ENCODE data around the gene TUBB4B.

TUBB4B gene

GRCh38 chr9:137240841-137241489 lies at the start of gene TUBB4B:
TUBB4B (plus strand) TSS chr9:137241287; CDS start chr9:137241361, 74 bp downstream.
- TF ChIP-seq, protein P1, sequence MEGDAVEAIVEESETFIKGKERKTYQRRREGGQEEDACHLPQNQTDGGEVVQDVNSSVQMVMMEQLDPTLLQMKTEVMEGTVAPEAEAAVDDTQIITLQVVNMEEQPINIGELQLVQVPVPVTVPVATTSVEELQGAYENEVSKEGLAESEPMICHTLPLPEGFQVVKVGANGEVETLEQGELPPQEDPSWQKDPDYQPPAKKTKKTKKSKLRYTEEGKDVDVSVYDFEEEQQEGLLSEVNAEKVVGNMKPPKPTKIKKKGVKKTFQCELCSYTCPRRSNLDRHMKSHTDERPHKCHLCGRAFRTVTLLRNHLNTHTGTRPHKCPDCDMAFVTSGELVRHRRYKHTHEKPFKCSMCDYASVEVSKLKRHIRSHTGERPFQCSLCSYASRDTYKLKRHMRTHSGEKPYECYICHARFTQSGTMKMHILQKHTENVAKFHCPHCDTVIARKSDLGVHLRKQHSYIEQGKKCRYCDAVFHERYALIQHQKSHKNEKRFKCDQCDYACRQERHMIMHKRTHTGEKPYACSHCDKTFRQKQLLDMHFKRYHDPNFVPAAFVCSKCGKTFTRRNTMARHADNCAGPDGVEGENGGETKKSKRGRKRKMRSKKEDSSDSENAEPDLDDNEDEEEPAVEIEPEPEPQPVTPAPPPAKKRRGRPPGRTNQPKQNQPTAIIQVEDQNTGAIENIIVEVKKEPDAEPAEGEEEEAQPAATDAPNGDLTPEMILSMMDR (IDR thresholded peaks at IDR 0.05; ENCODE audit: low read depth, low read length): no peak
- H3K4me3 ChIP-seq (ENCODE audit: low read depth, low read length): peak within 1 kb of the TSS; percentile 90

DNA sequence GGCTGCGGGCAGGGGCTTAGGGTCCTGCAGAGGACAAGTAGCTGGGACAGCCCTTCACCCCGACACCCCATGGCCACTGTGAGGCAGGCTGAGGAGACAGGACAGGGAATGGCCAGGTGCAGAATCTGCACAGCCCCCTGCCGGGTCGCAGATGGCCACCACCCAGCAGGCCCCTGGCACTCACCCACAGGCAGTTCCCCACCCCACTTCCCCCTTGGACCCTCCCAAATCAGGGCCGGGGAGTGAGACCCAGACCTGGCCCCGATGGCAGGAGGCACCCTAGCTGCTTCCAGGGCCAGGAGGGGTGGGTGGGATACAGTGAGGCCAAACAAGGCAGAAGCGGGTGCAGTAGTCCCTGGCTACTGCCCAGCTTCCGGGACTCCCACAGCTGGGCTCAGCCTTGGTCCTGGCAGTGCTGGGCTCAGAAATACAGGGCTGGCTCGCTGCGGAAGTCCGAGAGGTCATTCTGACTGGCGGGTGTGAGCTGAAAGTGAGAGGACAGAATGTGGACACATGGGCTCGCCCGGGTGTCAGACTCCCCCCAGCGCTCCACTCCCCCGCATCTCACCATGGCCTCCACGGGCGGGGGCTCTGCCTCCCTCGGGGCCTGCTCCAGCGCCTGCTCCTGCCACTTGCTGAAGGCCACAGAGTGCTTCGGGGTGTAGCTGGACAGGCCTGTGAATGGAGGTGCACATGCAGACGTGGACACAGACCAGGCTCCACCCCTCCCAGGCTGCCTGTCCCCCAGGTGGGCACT lies 49.2 kb upstream of the TUBB4B start:
- no peak overlapping the region for H3K4me3 ChIP-seq (ENCODE audit: low read depth, low read length)
- TF ChIP-seq, protein P1 (IDR thresholded peaks at IDR 0.05; ENCODE audit: low read depth, low read length): no peak

DNA sequence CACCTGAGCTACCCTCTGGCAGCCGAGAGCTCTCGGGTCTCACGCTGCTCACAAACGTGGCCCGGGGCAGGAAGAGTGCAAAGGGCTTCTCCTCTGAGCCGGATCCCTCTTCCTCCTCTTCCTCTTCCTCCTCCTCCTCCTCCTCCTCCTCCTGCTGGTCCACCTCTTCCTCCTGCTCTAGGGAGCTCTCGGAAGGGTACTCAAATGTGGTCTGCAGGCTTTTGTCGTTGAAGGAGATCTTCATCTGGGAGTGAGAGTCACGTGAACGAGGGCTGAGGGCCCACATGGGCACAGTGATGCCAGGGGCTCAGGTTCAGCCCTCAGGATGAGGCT lies 48.7 kb upstream of the TUBB4B start:
- TF ChIP-seq, protein P1 (IDR thresholded peaks at IDR 0.05; ENCODE audit: low read depth, low read length): no peak
- no peak overlapping the region for H3K4me3 ChIP-seq (ENCODE audit: low read depth, low read length)

DNA sequence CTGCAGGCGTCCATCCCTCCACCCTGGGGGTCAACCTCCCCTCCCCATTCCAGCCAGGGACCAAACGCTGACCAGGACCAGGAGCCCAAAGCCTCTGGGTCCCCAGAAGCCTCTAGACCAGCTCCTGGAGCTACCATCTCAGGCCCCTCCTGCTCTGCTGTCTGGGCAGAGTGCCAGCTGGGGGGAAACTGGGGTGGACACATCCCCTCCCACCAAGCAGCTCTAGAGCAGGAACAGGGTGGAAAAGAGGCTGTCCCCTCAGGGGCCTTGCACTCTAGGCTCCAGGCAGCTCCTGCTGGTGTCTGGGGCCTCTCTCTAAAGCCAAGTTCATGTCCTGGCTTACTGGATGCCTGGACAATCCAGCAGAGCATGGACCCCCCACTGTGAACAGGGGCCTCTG lies 48.2 kb upstream of the TUBB4B start:
- TF ChIP-seq, protein P1 (IDR thresholded peaks at IDR 0.05; ENCODE audit: low read depth, low read length): no peak
- H3K4me3 ChIP-seq (ENCODE audit: low read depth, low read length): no peak overlapping the region

GRCh38 chr9:137193771-137194170 lies 47.3 kb upstream of the TUBB4B start:
- H3K4me3 ChIP-seq (ENCODE audit: low read depth, low read length): no peak overlapping the region
- TF ChIP-seq, protein P1 (IDR thresholded peaks at IDR 0.05; ENCODE audit: low read depth, low read length): no peak

GRCh38 chr9:137194388-137194787 lies 46.7 kb upstream of the TUBB4B start:
- H3K4me3 ChIP-seq (ENCODE audit: low read depth, low read length): no peak overlapping the region

DNA sequence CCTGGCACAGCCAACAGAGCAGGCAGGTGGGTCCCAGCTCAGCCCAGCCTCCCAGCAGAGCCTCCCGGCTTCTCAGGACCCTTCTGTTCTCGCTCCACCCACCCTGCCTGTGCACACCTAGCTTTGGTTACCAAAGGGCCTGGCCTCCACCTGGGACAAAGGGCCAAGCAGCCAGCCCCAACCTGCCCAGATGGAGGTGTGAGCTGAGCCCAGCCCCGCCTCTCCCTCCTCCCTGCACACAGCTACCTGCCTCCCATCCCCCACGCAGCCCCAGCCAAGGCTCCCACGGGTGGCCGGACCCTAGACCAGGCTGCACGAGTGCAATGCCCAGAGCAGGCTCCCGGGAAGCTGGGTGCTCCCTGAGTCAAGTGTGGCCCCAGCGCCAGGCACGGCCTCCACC lies 46.2 kb upstream of the TUBB4B start:
- TF ChIP-seq, protein P1 (IDR thresholded peaks at IDR 0.05; ENCODE audit: low read depth, low read length): no peak
- no peak overlapping the region for H3K4me3 ChIP-seq (ENCODE audit: low read depth, low read length)

More at GRCh38 chr9:137194388-137194787, 46.7 kb upstream of the TUBB4B start:
- TF ChIP-seq, protein P1 (IDR thresholded peaks at IDR 0.05; ENCODE audit: low read depth, low read length): no peak
